HT-29 (cell line): Measurements from ENCODE around the gene PRUNE2. TPM values are rescaled to one million over a fixed set of nuclear protein-coding genes. Genes with fewer than 3 reads are reported as not detected.
"Not testable (repeated sequence)": the region's sequence is repeated elsewhere in the genome, so short reads cannot be mapped to it uniquely, and the experiment has no call there.

ENCODE experiments used
- DNase-seq: peaks from one replicate; pipeline ENCODE4 v3.0.0-alpha.2; 2015; ENCODE audit warnings: low spot score
- total RNA-seq: library from RNA; depleted of rRNA; stranded (reverse); fragments of >200 nt; shearing (Covaris generic); gene quantifications from 2 replicates; pipeline ENCODE4 v1.2.3, GENCODE V29; 2014

Gene PRUNE2
- total RNA-seq, 1 experiment from 2014 or later, result not detected

DNA sequence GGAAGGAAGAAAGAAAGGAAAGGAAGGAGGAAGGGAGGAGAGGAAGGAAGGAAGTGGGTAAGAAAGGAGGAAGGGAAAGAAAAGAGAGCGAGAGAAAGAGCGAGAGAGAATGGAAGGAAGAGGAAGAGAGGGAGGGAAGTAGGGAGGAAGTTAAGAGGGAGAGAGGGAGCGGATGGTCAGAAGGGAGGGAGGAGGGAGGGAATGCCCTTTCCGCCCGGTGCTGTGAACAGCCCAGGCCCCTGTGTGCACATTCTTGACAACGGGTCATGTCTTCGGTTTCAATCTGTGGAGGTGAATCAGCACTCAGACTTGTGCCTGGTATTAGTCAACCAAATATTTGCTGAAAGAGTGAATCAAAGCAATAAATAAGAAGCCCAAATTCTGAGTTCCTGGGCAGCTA lies 39.2 kb downstream of the PRUNE2 start:
- DNase-seq, result no peak

DNA sequence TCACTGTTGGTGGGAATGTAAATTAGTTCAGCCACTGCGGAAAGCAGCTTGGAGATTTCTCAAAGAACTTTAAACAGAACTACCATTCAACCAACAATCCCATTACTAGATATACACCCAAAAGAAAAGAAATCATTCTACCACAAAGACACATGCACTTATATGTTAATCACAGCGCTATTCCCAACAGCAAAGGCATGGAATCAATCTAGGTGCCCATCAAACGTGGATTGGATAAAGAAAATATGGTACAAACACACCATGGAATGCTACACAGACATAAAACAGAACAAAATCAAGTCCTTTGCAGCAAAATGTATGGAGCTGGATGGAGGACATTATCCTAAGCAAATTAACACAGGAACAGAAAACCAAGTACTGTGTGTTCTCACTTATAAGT lies 42.1 kb downstream of the PRUNE2 start:
- DNase-seq, result no peak

DNA sequence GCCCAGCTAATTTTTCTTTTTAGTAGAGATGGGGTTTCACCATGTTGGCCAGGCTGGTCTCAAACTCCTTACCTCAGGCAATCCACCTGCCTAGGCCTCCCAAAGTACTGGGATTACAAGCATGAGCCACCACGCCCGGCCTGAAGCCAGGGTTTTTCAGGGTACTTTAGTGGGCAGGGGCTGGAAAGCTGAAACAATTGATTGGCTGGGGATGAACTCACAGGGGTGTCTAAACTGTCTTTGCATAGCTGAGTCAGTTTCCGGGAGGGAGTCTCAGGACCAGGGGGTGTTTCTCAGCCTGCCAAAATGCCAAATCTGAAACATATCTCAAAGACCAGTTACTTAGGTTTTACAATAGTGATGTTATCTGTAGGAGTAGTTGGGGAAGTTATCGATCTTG lies 46.1 kb downstream of the PRUNE2 start:
- no peak for DNase-seq

DNA sequence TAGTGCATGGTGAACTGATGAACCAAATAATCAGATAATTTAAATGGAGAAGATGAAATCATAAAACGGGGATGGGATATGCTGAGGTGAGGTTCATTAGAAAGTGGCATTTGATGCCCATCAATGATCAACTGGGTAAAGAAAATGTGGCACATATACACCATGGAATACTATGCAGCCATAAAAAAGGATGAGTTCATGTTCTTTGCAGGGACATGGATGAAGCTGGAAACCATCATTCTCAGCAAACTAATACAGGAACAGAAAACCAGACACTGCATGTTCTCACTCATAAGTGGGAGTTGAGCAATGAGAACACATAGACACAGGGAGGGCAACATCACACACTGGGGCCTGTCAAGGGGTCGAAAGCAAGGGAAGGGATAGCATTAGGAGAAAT lies 47.7 kb downstream of the PRUNE2 start:
- not testable (repeated sequence) for DNase-seq

DNA sequence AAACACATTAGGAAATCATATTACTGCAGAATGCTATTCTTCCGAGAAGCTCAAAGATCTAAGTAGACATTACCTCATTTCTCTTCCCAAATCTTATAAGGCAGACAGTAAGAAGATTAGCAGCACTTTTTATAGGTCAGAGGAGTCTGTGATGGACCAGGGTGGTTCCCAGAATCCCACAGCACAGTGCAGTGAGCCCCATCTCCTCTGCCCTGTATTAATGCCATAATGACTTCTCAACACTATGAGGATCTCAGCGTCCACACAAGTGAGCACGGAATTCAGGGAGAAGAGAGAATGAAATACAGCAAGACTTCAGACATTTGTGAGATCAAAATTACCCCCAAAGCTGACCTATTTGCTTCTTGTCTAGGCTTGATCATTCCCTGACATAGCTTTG lies 49.9 kb downstream of the PRUNE2 start:
- DNase-seq, result no peak

DNA sequence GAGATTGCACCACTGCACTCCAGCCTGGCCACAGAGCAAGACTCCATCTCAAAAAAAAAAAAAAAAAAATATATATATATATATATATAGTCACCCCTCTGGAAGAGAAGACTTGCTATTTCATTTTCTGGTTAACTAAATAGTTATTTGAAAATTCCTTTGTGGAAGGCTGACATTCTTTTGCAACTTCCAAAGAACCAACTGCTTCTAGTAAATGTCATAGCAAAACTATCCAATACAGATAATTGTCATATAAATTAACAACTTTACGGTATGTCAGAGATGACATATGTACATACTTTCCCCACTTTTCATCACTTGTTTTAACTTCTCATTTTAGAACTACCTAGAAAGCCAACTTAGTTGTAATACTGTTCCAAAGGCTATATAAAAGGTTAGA lies 50.9 kb downstream of the PRUNE2 start:
- no peak for DNase-seq

DNA sequence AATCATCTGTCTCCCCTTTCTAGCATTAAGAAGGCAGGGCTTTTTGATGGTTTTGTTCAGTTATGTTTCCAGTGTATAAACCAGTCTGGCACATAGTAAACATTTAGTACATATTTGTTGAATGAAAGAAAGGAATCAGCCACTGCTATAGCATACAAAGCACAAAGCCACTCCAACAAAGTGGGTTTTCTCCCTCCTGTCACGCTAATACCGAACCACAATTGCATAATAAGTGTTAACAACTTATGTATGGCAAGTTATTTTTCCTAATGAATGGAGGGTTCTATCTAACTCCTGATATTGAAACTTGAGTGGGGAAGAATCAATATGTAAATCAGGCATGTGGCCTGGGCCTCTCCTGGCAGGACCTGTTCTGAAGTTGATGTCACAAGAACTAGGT lies 53.9 kb downstream of the PRUNE2 start:
- no peak for DNase-seq

DNA sequence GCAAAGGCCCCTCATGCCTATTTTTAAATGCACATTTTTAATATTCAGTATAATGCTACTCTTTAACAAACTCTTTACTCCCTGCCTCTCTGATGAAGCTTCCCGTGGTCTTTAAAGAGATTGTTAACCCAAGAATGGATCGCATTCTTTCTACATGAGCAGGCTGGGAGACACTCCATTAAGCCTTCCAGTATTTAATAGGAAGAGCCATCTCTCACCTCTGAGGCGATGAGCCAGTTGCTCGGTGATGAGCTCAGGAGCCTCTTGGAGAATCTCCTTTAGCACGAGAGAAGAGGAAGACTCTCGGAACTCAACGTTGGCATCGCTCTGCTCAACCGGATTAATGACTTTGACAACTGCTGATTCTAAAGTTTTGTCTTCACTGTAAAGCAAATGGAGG lies 59.6 kb downstream of the PRUNE2 start:
- no peak for DNase-seq

DNA sequence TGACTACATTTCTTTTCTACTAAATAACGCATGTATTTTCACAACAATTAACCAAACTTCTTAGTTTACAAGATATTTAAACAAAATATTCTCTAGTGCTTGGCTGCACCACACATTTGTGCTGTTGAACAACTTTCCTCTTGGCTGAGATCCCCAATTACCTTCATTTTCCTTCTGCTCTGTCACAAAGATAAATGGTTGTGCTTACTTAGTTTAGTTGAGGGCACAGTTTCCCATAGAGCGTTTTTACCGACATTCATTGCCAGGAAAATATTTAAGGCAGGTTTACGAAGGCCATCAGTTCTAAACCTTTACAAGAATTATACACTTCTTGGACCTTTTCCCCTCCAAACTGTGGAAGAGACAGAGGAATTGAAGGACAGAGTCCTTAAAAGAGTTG lies 60.7 kb downstream of the PRUNE2 start:
- no peak for DNase-seq

DNA sequence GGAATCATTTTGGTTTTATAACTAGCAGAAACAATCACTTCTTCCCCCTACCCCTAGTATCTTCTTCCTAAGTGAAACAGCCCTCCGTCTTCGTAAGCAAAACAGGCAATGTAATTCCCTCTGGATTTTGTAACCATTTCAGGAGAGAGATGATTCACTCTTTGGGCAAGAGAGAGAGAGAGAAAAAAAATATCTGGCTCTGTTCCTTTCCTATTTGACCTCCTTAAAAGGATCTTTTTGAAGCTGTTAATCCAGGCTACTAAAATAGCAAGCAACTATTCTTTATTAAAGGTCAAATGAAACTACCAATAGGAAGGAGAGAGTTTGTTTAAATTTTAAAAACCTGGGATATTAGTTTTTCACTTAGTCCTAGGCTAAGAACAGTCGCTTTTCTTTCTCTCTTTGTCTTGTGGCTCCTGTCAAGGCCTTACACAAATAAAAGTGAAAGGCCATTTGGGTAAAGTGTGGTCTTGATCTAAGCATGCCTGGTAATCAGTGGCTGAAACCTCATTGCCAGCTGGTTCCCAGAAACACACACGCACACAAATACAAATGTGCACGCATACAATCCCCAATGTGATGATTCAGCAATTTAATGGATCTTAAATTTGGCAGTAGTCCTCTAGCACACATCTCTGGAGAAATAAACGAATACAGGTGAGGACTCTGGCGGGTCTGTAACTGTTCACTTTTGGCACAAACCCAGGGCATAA lies 70.2 kb downstream of the PRUNE2 start:
- no peak for DNase-seq

DNA sequence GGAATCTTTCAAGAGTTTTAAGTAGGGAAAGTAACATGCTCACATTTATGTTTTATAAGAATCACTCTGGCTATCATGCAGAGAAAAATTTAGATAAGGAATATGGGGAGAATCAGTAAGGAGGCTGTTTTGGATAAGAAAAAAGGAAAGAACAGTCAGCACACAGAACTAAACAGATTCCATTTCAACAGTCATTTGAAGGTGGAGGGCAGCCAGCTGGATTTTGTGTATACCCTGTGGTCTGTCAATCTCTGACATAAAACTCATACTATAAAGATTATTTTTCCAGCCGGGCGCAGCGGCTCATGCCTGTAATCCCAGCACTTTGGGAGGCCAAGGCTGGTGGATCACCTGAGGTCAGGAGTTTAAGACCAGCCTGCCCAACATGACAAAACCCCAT lies 77.5 kb downstream of the PRUNE2 start:
- no peak for DNase-seq

DNA sequence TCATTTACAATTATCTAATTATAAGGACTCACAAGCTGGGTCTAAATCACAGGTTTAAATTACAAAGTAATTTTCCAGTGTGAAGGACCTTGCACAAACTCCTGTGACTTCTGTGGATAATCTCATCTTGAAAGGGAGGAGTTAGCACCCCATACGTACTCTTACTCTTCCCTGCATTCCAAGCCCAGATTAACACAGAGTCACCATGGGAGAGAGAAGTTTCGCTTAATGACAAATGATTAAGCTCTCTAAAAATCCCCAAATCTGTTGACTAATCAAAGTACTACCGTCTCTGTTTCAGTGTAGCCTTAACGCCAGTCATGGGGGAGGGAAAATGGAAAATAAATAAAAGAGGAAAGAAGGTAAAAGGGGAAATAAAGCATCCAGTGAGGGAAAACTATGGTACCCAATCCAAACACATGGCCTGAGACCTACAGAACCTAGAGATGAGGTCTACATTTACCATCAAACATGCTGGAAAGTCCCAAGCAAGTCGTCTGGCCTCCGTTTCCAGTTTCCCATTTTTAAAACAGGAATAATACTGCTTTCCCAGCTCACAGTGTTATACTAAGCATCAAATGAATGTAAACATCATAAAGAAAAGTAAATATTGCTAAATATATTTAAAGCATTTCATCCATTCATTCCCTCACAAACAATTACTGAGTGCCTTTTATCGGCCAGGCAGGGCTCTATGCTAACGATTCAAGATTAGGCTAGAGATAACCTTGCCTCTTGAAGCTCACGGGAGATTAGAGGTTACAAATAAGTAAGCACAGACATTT lies 78.4 kb downstream of the PRUNE2 start:
- no peak for DNase-seq

DNA sequence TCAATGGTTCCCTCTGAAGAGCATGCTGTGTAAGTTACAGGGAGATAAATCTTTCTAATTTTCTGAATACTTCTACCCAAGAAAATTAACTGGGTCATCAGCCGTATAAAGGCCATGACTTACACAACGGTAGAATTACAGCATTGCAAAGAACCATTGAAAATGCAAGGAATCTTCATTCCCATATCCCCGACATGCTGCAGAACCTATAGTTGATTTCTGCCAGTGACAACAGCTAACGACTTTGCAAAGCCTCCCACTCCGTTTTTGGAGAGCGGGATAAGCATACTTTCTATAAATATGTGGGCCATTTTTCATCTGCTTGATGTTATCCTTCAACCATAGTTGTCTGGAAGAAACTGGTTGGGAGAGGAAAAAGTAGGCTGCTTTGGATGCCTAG lies 85.5 kb downstream of the PRUNE2 start:
- no peak for DNase-seq

DNA sequence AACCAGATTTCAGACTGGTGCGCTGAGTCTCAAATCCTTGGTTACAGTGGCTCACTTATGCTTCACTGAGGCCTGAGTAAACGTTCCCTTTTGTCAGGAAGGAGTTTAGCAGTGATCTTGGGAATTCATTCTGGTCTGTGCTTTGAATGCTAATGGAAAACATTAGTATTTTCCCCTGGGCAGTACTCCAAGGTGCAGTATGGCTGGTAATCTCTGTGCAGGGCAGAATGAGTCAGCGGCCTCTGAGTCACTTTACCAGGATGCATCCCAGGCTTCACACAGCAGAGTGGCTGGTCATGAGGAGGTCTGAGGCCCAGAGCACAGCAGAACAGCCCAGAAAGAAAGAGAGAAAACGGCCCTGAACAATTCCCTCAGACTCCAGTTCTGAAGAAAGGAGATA lies 87.6 kb downstream of the PRUNE2 start:
- DNase-seq, result peak; percentile 60

DNA sequence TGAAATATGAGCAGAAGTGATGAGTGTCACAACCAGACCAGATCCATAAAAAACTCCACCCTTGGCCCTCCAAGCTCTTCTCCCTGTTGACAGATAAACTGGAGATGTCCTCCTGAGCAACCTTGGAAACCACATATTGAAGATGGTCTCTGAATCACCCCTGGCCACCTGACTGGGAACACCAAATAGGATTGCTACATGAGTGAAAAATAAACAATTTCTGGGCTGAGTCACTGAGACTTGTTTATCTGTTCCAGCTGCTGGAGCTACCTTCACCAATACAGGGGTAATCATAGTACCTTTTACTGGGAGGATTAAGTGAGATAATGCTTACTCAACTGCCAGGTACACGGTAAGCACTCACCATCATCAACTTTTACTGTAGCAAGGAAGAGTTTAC lies 88.4 kb downstream of the PRUNE2 start:
- DNase-seq, result no peak

DNA sequence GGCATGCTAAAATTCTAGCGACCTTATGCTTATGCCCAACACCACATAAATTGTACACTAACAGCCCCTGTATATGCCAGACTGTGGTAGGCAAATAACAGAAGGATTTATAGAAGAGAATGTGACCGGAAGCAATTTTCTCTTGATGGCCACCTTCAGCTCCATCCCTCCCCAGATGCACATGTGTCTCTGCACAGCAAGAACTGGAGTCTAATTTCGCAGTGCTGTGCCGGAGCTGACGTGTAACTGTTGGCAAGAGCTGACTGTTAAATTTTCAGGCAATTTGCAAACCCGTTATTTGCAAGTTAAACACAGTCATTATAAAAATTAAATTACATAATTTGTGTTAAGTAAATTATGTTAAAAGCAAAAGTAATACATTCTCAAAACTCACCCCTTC lies 93.3 kb downstream of the PRUNE2 start:
- DNase-seq, result no peak

DNA sequence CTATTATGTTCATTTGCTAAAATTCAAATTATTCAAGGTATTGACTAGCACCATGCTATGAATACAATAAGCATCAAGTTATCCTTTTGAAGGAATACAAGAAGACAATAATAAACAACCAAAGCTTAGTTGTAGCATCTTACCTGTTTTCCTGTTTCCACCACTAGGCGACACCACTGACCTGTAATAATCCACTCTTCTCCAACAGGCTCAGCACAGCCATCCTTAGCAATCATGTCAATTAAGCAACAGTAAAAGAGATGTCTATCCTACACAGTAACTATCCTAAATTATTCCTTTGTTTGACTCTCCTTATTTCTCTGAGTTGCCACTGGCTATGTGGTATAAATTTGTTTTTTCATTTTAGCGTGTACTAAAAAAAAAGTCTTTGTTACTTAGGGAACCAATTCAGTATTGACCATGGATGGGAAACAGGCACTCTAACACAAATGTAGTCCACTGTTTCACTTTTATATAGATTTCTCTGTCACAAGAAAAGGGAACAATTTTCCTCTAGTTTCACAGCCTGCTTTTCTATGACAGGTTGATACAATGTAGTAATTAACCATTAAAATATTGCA lies 95.4 kb downstream of the PRUNE2 start:
- peak; percentile 76 for DNase-seq

DNA sequence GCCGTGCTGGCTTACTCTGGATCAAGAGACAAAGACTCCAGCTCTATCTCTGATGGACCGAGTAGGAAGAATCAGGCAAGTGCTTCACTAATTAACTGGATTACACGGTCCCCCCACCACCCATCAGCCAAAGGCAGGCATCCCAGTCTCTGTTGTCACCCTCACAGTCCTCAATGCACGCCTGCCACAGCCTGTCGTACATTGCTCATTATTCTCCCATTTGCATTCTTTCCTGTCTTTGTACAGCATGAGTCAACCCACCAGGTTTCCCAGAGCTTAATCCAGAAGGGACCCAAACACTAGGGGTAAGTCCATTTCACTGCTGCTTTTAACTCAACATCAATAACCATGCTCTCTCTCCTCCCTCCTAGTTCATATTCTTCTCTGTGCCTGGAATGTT lies 97.3 kb downstream of the PRUNE2 start:
- no peak for DNase-seq

DNA sequence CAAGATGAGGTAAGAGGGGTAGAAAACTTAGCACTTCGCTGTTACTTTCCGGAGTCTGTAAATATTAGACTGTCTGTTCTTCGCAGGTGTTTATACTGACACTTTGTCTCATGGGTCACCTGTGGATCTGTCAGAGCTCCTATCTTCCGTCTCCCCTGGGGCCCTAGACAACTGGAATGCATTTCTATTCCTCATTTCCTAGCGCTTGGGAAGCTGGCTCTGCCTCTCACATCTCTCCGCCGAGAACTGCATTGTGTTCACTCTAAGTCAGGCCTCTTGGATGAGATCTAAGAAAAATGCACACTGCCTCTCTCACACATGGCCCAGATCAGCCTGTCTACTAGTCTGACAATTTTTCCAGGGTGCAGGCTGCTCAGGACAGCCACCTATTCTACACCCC lies 102.2 kb downstream of the PRUNE2 start:
- DNase-seq, result no peak

DNA sequence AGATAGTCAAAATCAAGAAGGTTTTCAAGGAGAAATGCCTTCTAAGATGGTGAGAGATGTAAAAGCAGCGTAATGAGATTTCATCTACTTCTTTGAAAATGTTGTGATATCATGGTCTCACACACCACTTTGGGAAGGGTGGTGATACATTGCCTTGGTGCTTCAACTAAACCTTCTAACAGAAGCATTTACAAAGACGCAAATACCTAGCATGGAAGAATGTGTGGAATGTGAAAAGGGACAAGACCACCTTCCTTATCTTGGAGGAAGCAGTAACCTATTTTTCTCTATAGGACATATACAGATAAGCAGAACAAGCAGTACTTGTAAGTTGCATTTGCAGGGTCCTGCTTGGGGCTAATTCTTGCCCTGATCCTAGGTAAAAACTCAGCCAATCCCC lies 102.8 kb downstream of the PRUNE2 start:
- DNase-seq, result no peak

DNA sequence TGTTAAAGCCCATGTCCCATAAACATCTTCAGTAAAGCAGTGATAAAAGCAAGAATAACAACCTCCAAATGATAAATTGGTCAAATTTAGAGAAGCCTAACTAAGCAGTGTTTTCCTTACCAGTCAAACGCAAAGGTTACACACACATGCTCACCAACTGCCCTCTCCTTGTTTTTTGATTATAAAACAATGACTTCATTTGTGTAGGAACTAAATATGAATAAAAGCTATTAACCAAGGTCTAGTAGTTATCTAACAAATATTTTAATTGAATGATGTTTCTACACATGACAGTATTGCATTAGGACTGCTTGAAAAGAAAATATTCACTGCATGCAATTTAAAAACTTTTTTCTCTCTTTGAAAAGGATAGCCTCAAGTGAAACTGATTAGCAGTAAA lies 105.0 kb downstream of the PRUNE2 start:
- DNase-seq, result no peak

DNA sequence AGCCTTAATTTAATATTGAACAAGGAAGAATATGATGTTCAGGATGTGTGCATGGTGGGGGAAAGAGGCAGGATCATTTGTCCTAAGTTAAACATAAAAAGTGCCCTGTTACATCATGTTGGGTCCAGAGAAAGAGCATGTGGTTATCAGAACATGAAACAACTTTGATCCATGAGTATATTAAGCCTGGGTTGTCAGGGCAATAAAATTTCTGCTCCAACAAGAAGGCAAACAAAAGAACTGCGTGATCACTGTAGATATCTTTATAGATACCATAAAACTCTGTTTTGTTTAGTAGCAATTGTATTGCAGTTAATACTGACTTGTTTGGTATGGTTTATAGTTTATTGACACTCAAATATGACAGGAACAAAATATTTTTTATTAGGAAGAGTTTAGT lies 106.4 kb downstream of the PRUNE2 start:
- DNase-seq, result no peak

DNA sequence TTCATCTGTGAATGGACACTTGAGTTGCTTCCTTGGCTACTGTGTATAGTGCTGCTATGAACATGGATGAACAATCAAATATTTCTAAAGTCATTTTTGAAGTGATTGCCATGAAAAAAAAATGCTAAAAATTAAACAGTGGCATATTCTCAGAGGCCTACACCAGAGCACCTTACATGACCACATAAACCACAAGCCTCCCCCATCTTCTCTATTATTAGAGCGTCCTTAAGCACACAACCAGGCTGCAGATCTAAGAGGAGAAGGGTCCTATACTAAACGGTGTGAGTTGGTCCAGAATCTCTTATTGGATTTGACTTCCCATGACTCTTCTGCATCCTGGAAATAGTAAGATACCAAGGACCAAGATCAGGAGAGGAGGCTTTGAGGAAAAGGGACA lies 107.4 kb downstream of the PRUNE2 start:
- DNase-seq, result no peak
